ENCODE results near the gene FTO. TPM values are rescaled to one million over a fixed set of nuclear protein-coding genes. Genes with fewer than 3 reads are reported as not detected.

Gene FTO
- total RNA-seq, 4 donors from 2014 or later, result 62.0 to 90.1 (median 75.1) TPM

- Histone ChIP-seq H3K9me3 (no peaks in the 10 kb centered on the region), H3K4me1 (peaks cover 9 to 15% of the 10 kb centered on the region in 2 donors), H3K36me3 (peaks cover 0 to 8% of the 10 kb centered on the region in 2 donors), H3K27me3 (no peaks in the 10 kb centered on the region), H3K27ac (no peak overlapping the region), H3K4me3 (no peak overlapping the region)
- no peak for TF ChIP-seq POLR2A (IDR thresholded peaks at IDR 0.05)
- TF ChIP-seq, protein P1, sequence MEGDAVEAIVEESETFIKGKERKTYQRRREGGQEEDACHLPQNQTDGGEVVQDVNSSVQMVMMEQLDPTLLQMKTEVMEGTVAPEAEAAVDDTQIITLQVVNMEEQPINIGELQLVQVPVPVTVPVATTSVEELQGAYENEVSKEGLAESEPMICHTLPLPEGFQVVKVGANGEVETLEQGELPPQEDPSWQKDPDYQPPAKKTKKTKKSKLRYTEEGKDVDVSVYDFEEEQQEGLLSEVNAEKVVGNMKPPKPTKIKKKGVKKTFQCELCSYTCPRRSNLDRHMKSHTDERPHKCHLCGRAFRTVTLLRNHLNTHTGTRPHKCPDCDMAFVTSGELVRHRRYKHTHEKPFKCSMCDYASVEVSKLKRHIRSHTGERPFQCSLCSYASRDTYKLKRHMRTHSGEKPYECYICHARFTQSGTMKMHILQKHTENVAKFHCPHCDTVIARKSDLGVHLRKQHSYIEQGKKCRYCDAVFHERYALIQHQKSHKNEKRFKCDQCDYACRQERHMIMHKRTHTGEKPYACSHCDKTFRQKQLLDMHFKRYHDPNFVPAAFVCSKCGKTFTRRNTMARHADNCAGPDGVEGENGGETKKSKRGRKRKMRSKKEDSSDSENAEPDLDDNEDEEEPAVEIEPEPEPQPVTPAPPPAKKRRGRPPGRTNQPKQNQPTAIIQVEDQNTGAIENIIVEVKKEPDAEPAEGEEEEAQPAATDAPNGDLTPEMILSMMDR (IDR thresholded peaks at IDR 0.05 in 4 of 5, conservative IDR thresholded peaks at IDR 0.05 in 1 of 5), result no peak
- ATAC-seq (peak; percentile 70 to 88), DNase-seq (peak; percentile 12 to 30)
- intact Hi-C loops (cut with DNase I; ENCODE audit: low total_unique reads) (loop anchor here (5.0 kb wide), 1 partner anchor 393 kb away; the partner anchor contains the start of gene IRX3), in situ Hi-C loops (cut with MboI; ENCODE audit: low sequenced_read_pairs in 4 of 4) (no loop called here)
Measured at GRCh38 chr16:53893731-53894435, 189.9 kb downstream of the FTO start.

DNA sequence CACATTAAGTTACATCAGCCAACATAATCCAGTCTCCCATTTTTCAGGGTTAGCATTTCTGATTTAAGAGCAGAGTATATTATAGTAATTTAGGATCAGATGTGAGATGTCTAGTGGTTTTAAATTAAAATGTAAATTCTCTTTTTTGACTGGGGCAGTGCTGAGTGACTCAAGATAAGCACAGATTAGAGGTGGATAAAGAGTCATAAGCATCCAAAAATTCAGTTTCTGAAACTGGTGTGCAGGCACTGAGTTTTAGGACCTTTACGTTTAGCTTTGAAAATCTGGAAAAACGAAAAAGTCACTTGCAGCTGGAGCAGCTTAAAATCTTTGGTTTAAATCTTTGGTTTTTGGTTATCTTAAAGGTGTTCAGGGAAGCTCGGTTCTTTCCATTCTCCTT, 190.7 kb downstream of the FTO start:
- Histone ChIP-seq H3K4me3 (no peak overlapping the region), H3K9me3 (no peaks in the 10 kb centered on the region), H3K36me3 (no peaks in the 10 kb centered on the region), H3K4me1 (peaks cover 9 to 16% of the 10 kb centered on the region in 2 donors), H3K27ac (no peak overlapping the region), H3K27me3 (no peaks in the 10 kb centered on the region)
- no peak for ATAC-seq
- intact Hi-C loops (cut with DNase I; ENCODE audit: low total_unique reads) (loop anchor here (5.0 kb wide), 2 partner anchors 58 to 393 kb away; partner anchors contain the start of gene IRX3), in situ Hi-C loops (cut with MboI; ENCODE audit: low sequenced_read_pairs in 4 of 4) (no loop called here)
- no peak for DNase-seq
- no peak for TF ChIP-seq POLR2A (IDR thresholded peaks at IDR 0.05)
- TF ChIP-seq, protein P1 (IDR thresholded peaks at IDR 0.05 in 4 of 5, conservative IDR thresholded peaks at IDR 0.05 in 1 of 5), result no peak

GRCh38 chr16:53895433-53895832, 191.5 kb downstream of the FTO start:
- ATAC-seq (no peak), DNase-seq (no peak)

DNA sequence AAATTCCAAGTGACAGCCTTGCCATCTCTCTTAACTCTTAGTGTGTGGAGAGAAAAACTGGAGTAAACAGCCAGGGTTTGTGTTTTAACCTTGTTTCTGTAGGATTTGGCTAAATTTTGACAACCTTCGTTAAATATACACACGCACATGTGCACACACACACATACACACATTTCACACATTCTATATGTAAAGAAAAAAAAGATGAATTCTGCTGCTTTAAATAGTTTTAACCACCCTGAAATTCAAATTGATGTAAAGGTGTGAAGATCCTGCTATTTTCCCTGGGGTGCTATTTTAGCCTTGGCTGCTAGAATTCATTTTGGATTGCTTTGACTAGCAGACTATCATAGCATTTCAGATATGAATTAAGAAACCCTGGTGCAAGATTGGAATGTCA, 191.9 kb downstream of the FTO start:
- TF ChIP-seq POLR2A (IDR thresholded peaks at IDR 0.05), result no peak
- TF ChIP-seq, protein P1 (IDR thresholded peaks at IDR 0.05 in 4 of 5, conservative IDR thresholded peaks at IDR 0.05 in 1 of 5), result no peak
- intact Hi-C loops (cut with DNase I; ENCODE audit: low total_unique reads) (loop anchor here (5.0 kb wide), 1 partner anchor 56 kb away; no protein-coding TSS in a partner anchor), in situ Hi-C loops (cut with MboI; ENCODE audit: low sequenced_read_pairs in 4 of 4) (no loop called here)
- Histone ChIP-seq H3K9me3 (no peaks in the 10 kb centered on the region), H3K36me3 (no peaks in the 10 kb centered on the region), H3K4me1 (peaks cover 9 to 16% of the 10 kb centered on the region in 2 donors), H3K27me3 (no peaks in the 10 kb centered on the region), H3K27ac (no peak overlapping the region), H3K4me3 (no peak overlapping the region)
- ATAC-seq (no peak), DNase-seq (no peak)

More at GRCh38 chr16:53895433-53895832, 191.5 kb downstream of the FTO start:
- H3K27ac ChIP-seq, result no peak overlapping the region
- TF ChIP-seq POLR2A (IDR thresholded peaks at IDR 0.05), result no peak
- TF ChIP-seq, protein P1 (IDR thresholded peaks at IDR 0.05 in 4 of 5, conservative IDR thresholded peaks at IDR 0.05 in 1 of 5), result no peak
- no peaks in the 10 kb centered on the region for H3K27me3 ChIP-seq
- H3K36me3 ChIP-seq, result no peaks in the 10 kb centered on the region
- no peak overlapping the region for H3K4me3 ChIP-seq
- intact Hi-C loops (cut with DNase I; ENCODE audit: low total_unique reads) (loop anchor here (5.0 kb wide), 1 partner anchor 57 kb away; no protein-coding TSS in a partner anchor), in situ Hi-C loops (cut with MboI; ENCODE audit: low sequenced_read_pairs in 4 of 4) (no loop called here)
- H3K4me1 ChIP-seq, result peaks cover 9 to 16% of the 10 kb centered on the region in 2 donors
- H3K9me3 ChIP-seq, result no peaks in the 10 kb centered on the region

All from gastrocnemius medialis (tissue), 4 donors.